HUES6 (cell line): ENCODE measurements around the gene NRXN3.

ENCODE experiments used
- H3K27ac ChIP-seq: 2 replicates; pipeline ENCODE4 v1.7.0; 2013; ENCODE audit warnings: low read depth, mild to moderate bottlenecking, low read length, inconsistent platforms
- H3K27me3 ChIP-seq: 2 replicates; pipeline ENCODE4 v1.6.1; 2013; ENCODE audit warnings: low read length; ENCODE audit not compliant: control insufficient read depth, insufficient read depth
- H3K36me3 ChIP-seq: 2 replicates; pipeline ENCODE4 v1.6.1; 2013; ENCODE audit warnings: low read length; ENCODE audit not compliant: control insufficient read depth, insufficient read depth
- H3K4me1 ChIP-seq: 2 replicates; pipeline ENCODE4 v1.6.1; 2013; ENCODE audit warnings: low read length; ENCODE audit not compliant: control insufficient read depth, insufficient read depth
- H3K4me3 ChIP-seq: 2 replicates; pipeline ENCODE4 v1.5.1; 2013; ENCODE audit warnings: low read depth, low read length
- H3K9ac ChIP-seq: one replicate; pipeline ENCODE4 v1.6.1; 2013; ENCODE audit warnings: mild to moderate bottlenecking, low read length
- H3K9me3 ChIP-seq: 2 replicates; pipeline ENCODE4 v1.6.1; 2013; ENCODE audit warnings: low read depth, low read length; ENCODE audit not compliant: control insufficient read depth, insufficient read depth

The NRXN3 gene

DNA sequence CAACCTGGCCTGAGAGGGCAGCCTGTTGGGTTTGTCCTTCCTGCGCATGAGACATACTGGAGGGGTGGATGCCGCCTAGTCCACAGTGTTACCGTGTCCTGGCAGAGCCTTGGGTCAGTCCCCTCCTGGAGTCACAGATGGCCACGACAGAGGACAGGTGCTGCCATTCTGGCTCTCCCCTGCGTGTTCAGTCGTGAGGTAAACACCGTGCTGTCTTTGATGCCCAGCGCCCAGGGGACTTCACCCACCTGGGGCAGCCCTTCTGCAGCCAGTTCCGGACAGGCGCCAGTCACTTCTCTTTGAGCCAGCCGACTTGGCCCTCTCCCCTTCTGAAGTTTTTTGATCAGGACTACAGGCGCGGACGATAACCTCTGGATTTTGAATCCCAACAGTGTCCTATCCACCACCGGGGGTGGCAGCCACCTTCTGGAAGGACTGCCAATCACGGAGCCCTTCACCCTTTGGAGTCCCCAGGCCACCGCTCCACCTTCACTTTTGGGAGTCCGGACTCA is 1108.2 kb downstream of the NRXN3 start:
- Histone ChIP-seq H3K4me1 (peaks cover 32% of the 10 kb centered on the region), H3K27ac (no peak overlapping the region), H3K9me3 (no peaks in the 10 kb centered on the region), H3K9ac (peak overlapping the region; percentile 62), H3K27me3 (peaks cover 61% of the 10 kb centered on the region), H3K4me3 (peak overlapping the region; percentile 77), H3K36me3 (no peaks in the 10 kb centered on the region)

- peaks cover 62% of the 10 kb centered on the region for H3K27me3 ChIP-seq
- H3K27ac ChIP-seq, result no peak overlapping the region
- peaks cover 32% of the 10 kb centered on the region for H3K4me1 ChIP-seq
- no peaks in the 10 kb centered on the region for H3K9me3 ChIP-seq
- H3K9ac ChIP-seq, result peak overlapping the region; percentile 62
- H3K4me3 ChIP-seq, result peak overlapping the region; percentile 77
- H3K36me3 ChIP-seq, result no peaks in the 10 kb centered on the region
Observed at GRCh38 chr14:79278798-79279644, 1108.8 kb downstream of the NRXN3 start.

DNA sequence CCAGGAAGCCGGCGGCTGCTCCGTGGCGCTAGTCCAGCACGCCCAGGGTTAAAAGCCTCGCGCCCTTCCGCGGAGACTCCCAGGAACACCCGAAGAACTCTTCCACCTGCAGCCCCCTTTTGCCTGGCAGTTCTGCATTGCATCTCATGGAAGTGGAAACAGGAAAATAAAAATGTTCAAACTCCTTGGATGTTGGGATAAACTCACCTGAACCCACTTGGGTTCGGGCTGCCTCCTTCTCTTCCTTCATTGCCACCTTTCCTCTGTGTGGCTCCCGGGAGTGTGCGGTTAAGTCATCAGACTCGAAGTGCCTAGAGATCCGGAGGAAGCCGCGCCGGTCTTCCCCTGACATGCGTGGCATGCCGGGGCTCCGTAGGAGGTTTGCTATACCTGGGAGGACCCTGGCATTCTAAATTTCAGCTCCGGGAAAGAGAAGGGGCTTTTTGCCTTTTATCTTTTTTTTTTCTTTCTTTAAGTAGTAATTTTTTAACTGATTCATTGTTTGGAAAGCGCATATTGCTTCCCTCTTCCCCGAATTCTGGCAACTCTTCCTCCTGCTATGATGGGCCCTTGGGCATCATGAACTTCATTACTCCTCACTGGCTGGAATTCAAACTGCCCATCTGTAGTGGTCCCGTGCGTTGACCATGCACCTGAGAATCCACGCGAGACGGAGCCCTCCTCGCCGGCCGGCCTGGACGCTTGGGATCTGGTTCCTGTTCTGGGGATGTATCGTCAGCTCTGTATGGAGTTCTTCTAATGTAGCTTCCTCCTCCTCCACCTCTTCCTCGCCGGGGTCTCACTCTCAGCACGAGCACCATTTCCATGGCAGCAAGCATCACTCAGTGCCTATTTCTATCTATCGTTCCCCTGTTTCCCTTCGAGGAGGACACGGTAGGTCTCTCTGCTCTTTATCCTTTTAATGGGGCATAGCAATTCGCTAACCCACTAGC is 1109.7 kb downstream of the NRXN3 start:
- Histone ChIP-seq H3K27me3 (peaks cover 62% of the 10 kb centered on the region), H3K4me3 (peak overlapping the region; percentile 77), H3K9ac (peak overlapping the region; percentile 50)

DNA sequence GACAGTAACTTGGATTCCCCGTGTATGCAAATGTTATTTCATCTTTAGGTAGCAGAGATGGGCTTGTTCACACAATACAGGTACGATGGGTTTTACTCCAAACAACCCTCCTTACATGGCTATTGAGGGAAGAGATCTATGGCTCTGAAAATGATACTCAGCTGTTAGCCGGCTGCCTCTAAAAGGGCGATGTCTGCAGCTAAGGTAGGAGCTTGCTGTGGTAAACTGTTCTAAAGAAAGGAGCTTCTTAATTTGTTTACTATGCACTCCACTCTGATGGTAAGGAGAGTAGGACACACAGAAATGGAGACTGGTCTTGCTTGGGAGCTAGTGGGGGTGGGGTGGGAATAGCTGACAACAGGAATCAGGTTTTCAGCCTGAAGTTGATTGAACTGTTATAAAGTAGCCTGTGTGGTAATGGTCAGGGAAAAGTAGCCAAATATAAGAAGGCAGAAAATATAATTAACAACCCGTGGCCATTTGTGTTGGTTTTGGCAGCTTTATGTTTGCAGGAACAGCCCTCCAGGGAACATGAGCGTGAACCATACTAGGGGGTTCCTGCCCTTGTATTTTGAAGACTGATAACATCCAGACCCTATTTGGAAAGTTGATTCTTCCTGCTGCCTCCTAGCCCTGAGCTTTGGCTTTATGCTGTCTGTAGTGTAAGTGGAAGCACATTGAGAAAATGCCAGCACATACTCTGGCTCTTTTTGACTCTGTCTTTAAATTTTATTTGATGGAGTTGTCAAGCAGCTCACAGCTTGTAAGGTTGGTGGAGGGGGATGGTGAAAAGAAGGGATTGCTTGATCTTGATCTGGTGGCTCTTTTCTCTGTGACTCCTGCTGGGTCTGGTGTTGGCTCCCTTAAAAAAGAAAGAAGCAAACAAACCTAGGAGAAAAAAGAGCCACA is 1111.3 kb downstream of the NRXN3 start:
- Histone ChIP-seq H3K9me3 (no peaks in the 10 kb centered on the region), H3K4me1 (peaks cover 32% of the 10 kb centered on the region), H3K27me3 (peaks cover 59% of the 10 kb centered on the region), H3K4me3 (peak overlapping the region; percentile 77), H3K9ac (no peak overlapping the region), H3K36me3 (no peaks in the 10 kb centered on the region), H3K27ac (no peak overlapping the region)

More for the DNA sequence above, 1109.7 kb downstream of the NRXN3 start:
- no peak overlapping the region for H3K27ac ChIP-seq
- H3K36me3 ChIP-seq, result no peaks in the 10 kb centered on the region
- H3K9me3 ChIP-seq, result no peaks in the 10 kb centered on the region
- peaks cover 32% of the 10 kb centered on the region for H3K4me1 ChIP-seq

GRCh38 chr14:79284621-79285020 is 1114.4 kb downstream of the NRXN3 start:
- H3K4me3 ChIP-seq, result no peak overlapping the region
- H3K4me1 ChIP-seq, result peaks cover 27% of the 10 kb centered on the region
- no peak overlapping the region for H3K27ac ChIP-seq
- H3K36me3 ChIP-seq, result no peaks in the 10 kb centered on the region
- no peaks in the 10 kb centered on the region for H3K9me3 ChIP-seq
- peaks cover 30% of the 10 kb centered on the region for H3K27me3 ChIP-seq
- no peak overlapping the region for H3K9ac ChIP-seq

DNA sequence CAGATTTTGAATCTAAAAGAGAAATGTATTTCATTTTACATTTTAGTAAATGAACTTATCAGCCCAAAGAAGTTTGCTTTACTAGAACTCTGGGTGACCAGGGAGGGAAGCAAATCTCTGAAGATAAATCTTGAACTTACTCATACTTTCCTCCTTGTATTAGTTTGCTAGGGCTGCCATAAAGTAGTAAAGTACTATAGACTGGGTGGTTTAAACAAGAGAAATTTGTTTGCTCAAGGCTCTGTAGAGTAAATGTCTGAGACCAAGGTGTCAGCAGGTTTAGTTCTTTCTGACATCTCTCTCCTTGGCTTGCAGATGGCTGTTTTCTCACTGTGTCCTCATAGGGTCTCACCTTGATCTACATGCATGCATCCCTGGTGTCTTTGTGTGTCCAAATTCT is 1115.1 kb downstream of the NRXN3 start:
- Histone ChIP-seq H3K9ac (no peak overlapping the region), H3K27ac (no peak overlapping the region), H3K4me3 (no peak overlapping the region), H3K4me1 (peaks cover 26% of the 10 kb centered on the region), H3K9me3 (no peaks in the 10 kb centered on the region), H3K27me3 (peaks cover 24% of the 10 kb centered on the region), H3K36me3 (no peaks in the 10 kb centered on the region)

GRCh38 chr14:79287976-79288375 is 1117.8 kb downstream of the NRXN3 start:
- no peaks in the 10 kb centered on the region for H3K36me3 ChIP-seq
- H3K4me1 ChIP-seq, result no peaks in the 10 kb centered on the region
- no peak overlapping the region for H3K9ac ChIP-seq
- no peaks in the 10 kb centered on the region for H3K9me3 ChIP-seq
- H3K27ac ChIP-seq, result no peak overlapping the region
- no peak overlapping the region for H3K4me3 ChIP-seq
- H3K27me3 ChIP-seq, result peaks cover 5% of the 10 kb centered on the region; the same call in 1 of the 2 replicates

GRCh38 chr14:79293482-79294177 is 1123.5 kb downstream of the NRXN3 start:
- Histone ChIP-seq H3K4me1 (peaks cover 7% of the 10 kb centered on the region), H3K9ac (no peak overlapping the region), H3K27me3 (no peaks in the 10 kb centered on the region)

GRCh38 chr14:79294499-79294898 is 1124.3 kb downstream of the NRXN3 start:
- Histone ChIP-seq H3K4me3 (no peak overlapping the region), H3K36me3 (no peaks in the 10 kb centered on the region), H3K27me3 (no peaks in the 10 kb centered on the region), H3K9me3 (no peaks in the 10 kb centered on the region), H3K4me1 (peaks cover 11% of the 10 kb centered on the region), H3K27ac (no peak overlapping the region), H3K9ac (no peak overlapping the region)

More at GRCh38 chr14:79293482-79294177, 1123.5 kb downstream of the NRXN3 start:
- Histone ChIP-seq H3K9me3 (no peaks in the 10 kb centered on the region), H3K4me3 (no peak overlapping the region), H3K27ac (no peak overlapping the region), H3K36me3 (no peaks in the 10 kb centered on the region)

DNA sequence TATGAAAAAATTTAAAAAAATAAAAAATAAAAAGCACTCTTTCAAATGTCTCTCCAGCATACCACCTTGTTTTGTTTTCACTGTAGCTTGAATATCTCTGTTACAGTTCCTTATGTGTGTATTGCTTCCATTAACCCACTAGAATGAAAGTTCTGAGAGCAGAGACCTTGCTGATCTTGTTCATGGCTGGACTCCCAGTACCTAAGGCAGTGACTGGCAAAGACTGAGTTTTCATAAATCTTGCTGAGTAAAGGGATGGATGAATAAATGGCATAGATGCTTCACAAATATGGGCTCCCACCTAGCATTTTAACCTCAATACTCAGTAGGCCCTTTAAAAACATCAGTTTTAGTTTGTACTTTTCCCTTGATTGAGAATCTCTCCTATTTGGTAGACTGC is 1125.2 kb downstream of the NRXN3 start:
- no peaks in the 10 kb centered on the region for H3K9me3 ChIP-seq
- H3K27me3 ChIP-seq, result no peaks in the 10 kb centered on the region
- H3K36me3 ChIP-seq, result no peaks in the 10 kb centered on the region
- H3K4me1 ChIP-seq, result peaks cover 11% of the 10 kb centered on the region
- no peak overlapping the region for H3K9ac ChIP-seq
- H3K4me3 ChIP-seq, result no peak overlapping the region
- H3K27ac ChIP-seq, result no peak overlapping the region
